HepG2 (cell line): ENCODE data around the gene C14orf132.

Experiments
- CC2D1A ChIP-seq: sonication (generic); formaldehyde crosslinking; IDR thresholded peaks from 2 replicates; pipeline ENCODE4 v1.8.1; 2023; ENCODE audit warnings: mild to moderate bottlenecking, missing genetic modification reagents
- ERF ChIP-seq: IDR thresholded peaks from 2 replicates; pipeline ENCODE4 v1.6.1; 2018; ENCODE audit warnings: missing biosample characterization, missing genetic modification reagents
- HHEX ChIP-seq: IDR thresholded peaks from 2 replicates; pipeline ENCODE4 v1.6.1; 2016; ENCODE audit warnings: control low read depth
- RBFOX2 ChIP-seq: fragments of 200-400 bp; formaldehyde crosslinking; IDR thresholded peaks from 2 replicates; pipeline ENCODE4 v1.6.1; 2017; ENCODE audit warnings: low read depth, mild to moderate bottlenecking, low read length
- SETDB1 ChIP-seq: sonication (generic); formaldehyde crosslinking; IDR thresholded peaks from 2 replicates; pipeline ENCODE4 v1.5.1; 2020; ENCODE audit warnings: missing genetic modification reagents, mild to moderate bottlenecking, borderline replicate concordance
- ZBTB1 ChIP-seq: sonication (generic); formaldehyde crosslinking; IDR thresholded peaks from 2 replicates; pipeline ENCODE4 v1.4.0; 2020; ENCODE audit warnings: missing genetic modification reagents, borderline replicate concordance
- ZKSCAN8 ChIP-seq: IDR thresholded peaks from 2 replicates; pipeline ENCODE4 v1.6.1; 2016; ENCODE audit warnings: borderline replicate concordance, missing genetic modification reagents, missing compliant biosample characterization
- ZNF891 ChIP-seq: sonication (generic); formaldehyde crosslinking; IDR thresholded peaks from 2 replicates; pipeline ENCODE4 v1.5.0; 2020; ENCODE audit warnings: mild to moderate bottlenecking, missing genetic modification reagents
- TF ChIP-seq, protein P1 (sequence below), 2 experiments: IDR thresholded peaks; 2 replicates each; pipeline ENCODE4 v1.6.1; 2011 to 2012; ENCODE audit warnings: low read length in 2 of 2, borderline replicate concordance in 1 of 2, low read depth in 1 of 2, mild to moderate bottlenecking in 1 of 2, moderate library complexity in 1 of 2

DNA sequence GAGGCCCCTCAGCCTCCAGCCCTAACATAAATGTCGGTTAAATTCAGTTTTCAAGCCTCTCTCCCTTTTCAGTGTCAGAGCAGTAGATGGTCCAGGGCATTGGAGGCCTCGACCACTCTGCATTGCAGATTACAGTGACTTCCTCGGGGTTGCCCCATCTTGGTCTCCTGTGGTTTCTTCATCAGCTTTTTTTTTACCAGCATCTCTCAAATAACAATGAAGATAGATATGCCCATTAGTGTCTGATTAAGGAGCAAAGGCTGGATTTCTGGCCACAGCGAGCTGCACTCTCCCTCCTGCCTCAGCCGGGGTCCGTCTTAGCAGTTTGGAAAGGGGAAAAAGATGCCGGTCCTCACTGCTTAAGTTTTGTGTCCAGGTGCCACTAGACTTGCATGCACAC is 49.7 kb downstream of the C14orf132 start:
- TF ChIP-seq CC2D1A (CRISPR knock-in tag), result no peak
- TF ChIP-seq ERF, result no peak
- TF ChIP-seq ZBTB1, result no peak
- TF ChIP-seq RBFOX2, result no peak
- no peak for TF ChIP-seq SETDB1 (CRISPR knock-in tag)
- TF ChIP-seq HHEX (CRISPR knock-in tag), result no peak
- TF ChIP-seq ZNF891 (CRISPR knock-in tag), result no peak
- TF ChIP-seq ZKSCAN8 (CRISPR knock-in tag), result no peak
- TF ChIP-seq, protein P1, sequence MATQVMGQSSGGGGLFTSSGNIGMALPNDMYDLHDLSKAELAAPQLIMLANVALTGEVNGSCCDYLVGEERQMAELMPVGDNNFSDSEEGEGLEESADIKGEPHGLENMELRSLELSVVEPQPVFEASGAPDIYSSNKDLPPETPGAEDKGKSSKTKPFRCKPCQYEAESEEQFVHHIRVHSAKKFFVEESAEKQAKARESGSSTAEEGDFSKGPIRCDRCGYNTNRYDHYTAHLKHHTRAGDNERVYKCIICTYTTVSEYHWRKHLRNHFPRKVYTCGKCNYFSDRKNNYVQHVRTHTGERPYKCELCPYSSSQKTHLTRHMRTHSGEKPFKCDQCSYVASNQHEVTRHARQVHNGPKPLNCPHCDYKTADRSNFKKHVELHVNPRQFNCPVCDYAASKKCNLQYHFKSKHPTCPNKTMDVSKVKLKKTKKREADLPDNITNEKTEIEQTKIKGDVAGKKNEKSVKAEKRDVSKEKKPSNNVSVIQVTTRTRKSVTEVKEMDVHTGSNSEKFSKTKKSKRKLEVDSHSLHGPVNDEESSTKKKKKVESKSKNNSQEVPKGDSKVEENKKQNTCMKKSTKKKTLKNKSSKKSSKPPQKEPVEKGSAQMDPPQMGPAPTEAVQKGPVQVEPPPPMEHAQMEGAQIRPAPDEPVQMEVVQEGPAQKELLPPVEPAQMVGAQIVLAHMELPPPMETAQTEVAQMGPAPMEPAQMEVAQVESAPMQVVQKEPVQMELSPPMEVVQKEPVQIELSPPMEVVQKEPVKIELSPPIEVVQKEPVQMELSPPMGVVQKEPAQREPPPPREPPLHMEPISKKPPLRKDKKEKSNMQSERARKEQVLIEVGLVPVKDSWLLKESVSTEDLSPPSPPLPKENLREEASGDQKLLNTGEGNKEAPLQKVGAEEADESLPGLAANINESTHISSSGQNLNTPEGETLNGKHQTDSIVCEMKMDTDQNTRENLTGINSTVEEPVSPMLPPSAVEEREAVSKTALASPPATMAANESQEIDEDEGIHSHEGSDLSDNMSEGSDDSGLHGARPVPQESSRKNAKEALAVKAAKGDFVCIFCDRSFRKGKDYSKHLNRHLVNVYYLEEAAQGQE (IDR thresholded peaks at IDR 0.05; ENCODE audit: borderline replicate concordance in 1 of 2, low read depth in 1 of 2, low read length in 2 of 2), result no peak
